Activated CD8-positive, alpha-beta T cell treated with anti-CD3 and anti-CD28 coated beads, Interleukin-2, amount 10 ng/mL, durations not matched to agents 7 days and 5 days (primary cell): ENCODE results near the gene CMTM3. TPM values are rescaled to one million over a fixed set of nuclear protein-coding genes. Genes with fewer than 3 reads are reported as not detected.

ENCODE experiments used
- ATAC-seq: fragments of 150-1000 bp; cut with Tn5 transposase; one replicate; pipeline ENCODE4 v1.10.0; 2021; ENCODE audit warnings: moderate library complexity
- CTCF ChIA-PET: fragments of 350-600 bp; sonication (Branson Sonifier 250); formaldehyde crosslinking; loops from one replicate; lab custom pipeline; 2021; ENCODE audit warnings: antibody characterized with exemption; lab: Charles Lee
- POLR2A ChIA-PET: fragments of 350-600 bp; sonication (Branson Sonifier 250); formaldehyde crosslinking; loops from one replicate; lab custom pipeline; 2021; ENCODE audit warnings: antibody characterized with exemption; lab: Charles Lee
- DNase-seq: peaks from one replicate; pipeline ENCODE4 v3.0.0-alpha.2; 2020
- H3K27ac Mint-ChIP-seq: one replicate; pipeline ENCODE4 v1.8.0; 2021; ENCODE audit warnings: mild to moderate bottlenecking, mixed read lengths
- H3K27me3 Mint-ChIP-seq: one replicate; pipeline ENCODE4 v1.8.0; 2021; ENCODE audit warnings: low read depth, mixed read lengths
- H3K36me3 Mint-ChIP-seq: one replicate; pipeline ENCODE4 v1.8.0; 2021; ENCODE audit warnings: low read depth, mixed read lengths
- H3K4me1 Mint-ChIP-seq: one replicate; pipeline ENCODE4 v1.8.0; 2021; ENCODE audit warnings: low read depth, mixed read lengths
- H3K4me3 Mint-ChIP-seq: one replicate; pipeline ENCODE4 v1.8.0; 2021; ENCODE audit warnings: mild to moderate bottlenecking, mixed read lengths
- H3K9me3 Mint-ChIP-seq: one replicate; pipeline ENCODE4 v1.8.0; 2022; ENCODE audit warnings: mixed read lengths; ENCODE audit not compliant: insufficient read depth
- total RNA-seq, 2 experiments: library from RNA; stranded (reverse); gene quantifications; one replicate each; pipeline ENCODE4 v1.2.3, GENCODE V29; 2021

Gene CMTM3
- total RNA-seq, 2 experiments from 2014 or later = 102 to 104 TPM

DNA sequence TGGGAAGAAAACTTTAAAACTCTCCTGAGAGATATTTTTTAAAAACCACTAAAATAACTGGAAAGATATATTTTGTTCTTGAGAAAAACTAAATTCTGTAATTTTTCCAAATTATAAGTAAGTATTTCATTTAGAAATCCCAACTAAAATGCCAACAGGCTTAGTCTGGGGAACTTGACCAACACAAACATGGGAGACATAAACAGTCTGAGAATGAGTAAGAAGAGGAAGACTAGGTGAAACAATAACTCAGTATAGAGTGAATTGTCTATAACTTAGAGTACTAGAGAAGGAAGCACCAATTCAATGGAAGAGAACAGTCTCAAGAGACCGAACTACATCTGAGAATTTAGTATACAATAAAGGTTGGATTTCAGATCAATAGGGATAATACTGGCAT lies 35.4 kb upstream of the CMTM3 start:
- H3K36me3 Mint-ChIP-seq = peaks cover 52% of the 10 kb centered on the region
- H3K4me1 Mint-ChIP-seq = peaks cover 23% of the 10 kb centered on the region
- no peak for DNase-seq
- H3K4me3 Mint-ChIP-seq = no peak overlapping the region
- CTCF ChIA-PET = interaction anchor here (0.8 to 1.5 kb wide), 2 partner anchors 13 to 93 kb away, joined by 3 read pairs; no protein-coding TSS in a partner anchor
- POLR2A ChIA-PET = no interaction called here
- no peaks in the 10 kb centered on the region for H3K9me3 Mint-ChIP-seq
- no peak for ATAC-seq
- H3K27me3 Mint-ChIP-seq = no peaks in the 10 kb centered on the region
- H3K27ac Mint-ChIP-seq = no peak overlapping the region

DNA sequence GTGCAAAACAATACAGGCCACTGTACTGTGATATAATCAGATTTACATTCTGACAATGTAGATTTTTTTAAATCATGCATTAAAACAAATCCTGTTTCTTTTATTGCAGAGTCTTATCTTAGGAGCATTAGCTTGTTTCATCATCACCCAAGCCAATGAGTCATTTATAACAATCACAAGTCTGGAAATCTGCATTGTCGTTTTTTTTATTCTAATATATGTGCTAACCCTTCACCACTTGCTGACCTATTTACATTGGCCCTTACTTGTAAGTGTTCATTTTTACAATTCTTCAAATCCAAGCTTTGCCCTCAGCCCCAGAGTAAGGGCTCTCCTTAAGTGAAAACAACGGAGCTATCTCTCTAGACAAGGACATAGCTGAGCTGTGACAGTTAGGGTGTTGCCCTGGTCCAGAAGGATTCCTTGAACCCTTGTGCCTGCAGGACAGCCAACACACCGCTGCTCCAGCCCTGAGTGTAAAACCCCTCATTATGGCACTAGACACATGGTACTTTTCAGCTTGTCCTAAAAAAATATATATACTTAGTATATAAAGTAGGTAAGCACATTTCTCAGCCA lies 34.6 kb upstream of the CMTM3 start:
- Mint-ChIP-seq H3K27me3 (no peaks in the 10 kb centered on the region), H3K27ac (no peak overlapping the region), H3K36me3 (peaks cover 50% of the 10 kb centered on the region), H3K4me1 (peaks cover 20% of the 10 kb centered on the region), H3K9me3 (no peaks in the 10 kb centered on the region), H3K4me3 (no peak overlapping the region)
- ChIA-PET CTCF (interaction anchor here (0.7 to 1.5 kb wide), 4 partner anchors 8 to 93 kb away, joined by 3 read pairs; partner anchors contain the start of gene CKLF), POLR2A (interaction anchor here (1.2 kb wide), 1 partner anchor 17 kb away, joined by 4 read pairs; the partner anchor contains the start of gene CKLF)
- DNase-seq = no peak
- no peak for ATAC-seq

- Mint-ChIP-seq H3K27ac (peak overlapping the region; percentile 62), H3K36me3 (peaks cover 26% of the 10 kb centered on the region), H3K9me3 (no peaks in the 10 kb centered on the region), H3K4me3 (no peak overlapping the region), H3K27me3 (peaks cover 3% of the 10 kb centered on the region), H3K4me1 (peaks cover 19% of the 10 kb centered on the region)
- ATAC-seq (no peak), DNase-seq (no peak)
- CTCF ChIA-PET = interaction anchor here (1.2 to 2.3 kb wide), 5 partner anchors 9 to 165 kb away, joined by 4 to 14 read pairs (median 7); no protein-coding TSS in a partner anchor
- POLR2A ChIA-PET = interaction anchor here (0.9 kb wide), 1 partner anchor 25 kb away, joined by 3 read pairs; no protein-coding TSS in a partner anchor
Measured at GRCh38 chr16:66572356-66572755, 32.1 kb upstream of the CMTM3 start.

GRCh38 chr16:66574081-66574480 lies 30.4 kb upstream of the CMTM3 start:
- POLR2A ChIA-PET = interaction anchor here (1.7 kb wide), 1 partner anchor 22 kb away, joined by 6 read pairs; the partner anchor contains the start of gene CKLF
- no peak for ATAC-seq
- CTCF ChIA-PET = interaction anchor here (0.7 to 2.0 kb wide), 5 partner anchors 10 to 299 kb away, joined by 3 to 7 read pairs (median 4); no protein-coding TSS in a partner anchor
- Mint-ChIP-seq H3K4me3 (no peak overlapping the region), H3K27me3 (peaks cover 19% of the 10 kb centered on the region), H3K36me3 (peaks cover 19% of the 10 kb centered on the region), H3K9me3 (no peaks in the 10 kb centered on the region), H3K4me1 (peaks cover 23% of the 10 kb centered on the region), H3K27ac (no peak overlapping the region)
- no peak for DNase-seq

- no peaks in the 10 kb centered on the region for H3K9me3 Mint-ChIP-seq
- H3K27ac Mint-ChIP-seq = no peak overlapping the region
- peaks cover 22% of the 10 kb centered on the region for H3K27me3 Mint-ChIP-seq
- H3K36me3 Mint-ChIP-seq = peaks cover 19% of the 10 kb centered on the region
- POLR2A ChIA-PET = interaction anchor here (1.7 kb wide), 1 partner anchor 22 kb away, joined by 6 read pairs; the partner anchor contains the start of gene CKLF
- CTCF ChIA-PET = interaction anchor here (0.7 to 2.0 kb wide), 5 partner anchors 10 to 299 kb away, joined by 3 to 7 read pairs (median 4); no protein-coding TSS in a partner anchor
- DNase-seq (no peak), ATAC-seq (no peak)
- no peak overlapping the region for H3K4me3 Mint-ChIP-seq
- peaks cover 28% of the 10 kb centered on the region for H3K4me1 Mint-ChIP-seq
Measured at GRCh38 chr16:66574531-66574930, 30.0 kb upstream of the CMTM3 start.

DNA sequence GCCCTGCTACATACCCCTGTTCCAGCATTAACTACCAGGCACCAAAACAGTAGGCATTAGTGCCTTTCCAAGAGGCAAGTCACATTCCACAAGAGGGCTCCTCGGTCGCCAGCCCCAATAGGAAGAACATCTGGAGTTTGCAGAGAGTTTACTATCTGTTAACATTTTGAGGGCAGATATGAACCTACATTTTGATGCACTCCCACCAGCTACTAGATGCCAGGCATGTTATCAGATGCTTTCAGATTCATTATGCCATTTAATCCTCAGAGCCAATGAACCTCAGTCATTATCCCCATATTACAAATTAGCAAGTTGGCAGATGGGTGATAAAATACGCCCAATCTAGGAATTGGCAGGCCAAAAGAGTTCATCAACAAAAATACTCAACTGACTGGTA lies 29.4 kb upstream of the CMTM3 start:
- DNase-seq = no peak
- H3K4me3 Mint-ChIP-seq = no peak overlapping the region
- ChIA-PET CTCF (interaction anchor here (0.9 to 2.0 kb wide), 3 partner anchors 12 to 33 kb away, joined by 4 to 7 read pairs (median 4); no protein-coding TSS in a partner anchor), POLR2A (interaction anchor here (0.6 kb wide), 1 partner anchor 24 kb away, joined by 4 read pairs; no protein-coding TSS in a partner anchor)
- peaks cover 18% of the 10 kb centered on the region for H3K36me3 Mint-ChIP-seq
- peaks cover 27% of the 10 kb centered on the region for H3K27me3 Mint-ChIP-seq
- peaks cover 29% of the 10 kb centered on the region for H3K4me1 Mint-ChIP-seq
- no peak for ATAC-seq
- H3K27ac Mint-ChIP-seq = no peak overlapping the region
- no peaks in the 10 kb centered on the region for H3K9me3 Mint-ChIP-seq

- Mint-ChIP-seq H3K36me3 (peaks cover 13% of the 10 kb centered on the region), H3K27ac (no peak overlapping the region)
- POLR2A ChIA-PET = no interaction called here
Measured at GRCh38 chr16:66576296-66576695, 28.2 kb upstream of the CMTM3 start.

DNA sequence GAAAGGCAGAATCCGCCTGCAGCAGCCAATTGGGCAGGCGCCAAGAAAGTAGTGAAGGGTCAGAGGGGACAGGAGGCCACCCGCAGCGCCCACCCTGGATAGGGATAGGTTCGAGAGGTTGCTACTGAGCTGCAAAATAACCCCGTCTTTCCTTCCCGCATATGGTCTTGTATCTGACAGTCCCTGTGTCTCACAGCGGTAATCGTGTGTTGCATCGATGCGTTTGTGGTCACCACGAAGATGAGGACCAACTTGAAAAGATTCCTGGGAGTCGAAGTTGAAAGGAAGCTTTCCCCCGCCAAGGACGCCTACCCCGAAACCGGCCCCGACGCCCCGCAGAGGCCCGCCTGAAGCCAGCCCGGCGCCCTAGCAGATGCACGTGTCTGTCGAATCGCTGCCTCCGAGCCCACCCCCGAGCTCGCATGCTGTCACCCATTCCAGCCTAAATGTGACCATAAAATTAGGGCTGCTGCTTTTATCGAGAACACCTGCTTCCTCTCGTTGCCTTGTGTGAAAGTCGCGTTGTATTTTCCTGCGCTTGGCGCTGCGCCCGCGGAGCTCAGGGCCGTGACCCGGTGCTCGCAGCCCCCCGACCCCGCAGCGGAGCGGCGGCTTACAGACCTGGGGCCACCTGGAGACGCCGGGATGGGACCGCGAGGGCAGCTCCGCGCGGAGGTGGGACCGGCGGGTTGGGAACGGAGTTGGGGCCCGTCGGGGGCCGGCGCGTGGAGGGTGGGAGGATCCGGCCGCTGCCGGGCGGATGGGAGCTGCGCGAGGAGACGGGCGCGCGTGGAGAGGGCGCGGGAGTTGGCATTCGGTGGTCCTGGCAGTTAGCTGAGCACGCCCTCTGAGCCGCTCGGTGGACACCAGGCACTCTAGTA lies 25.6 kb upstream of the CMTM3 start, which contains the start of gene CMTM2:
TSS of gene CMTM2 (plus strand) at position 813 of the 881 bp plus-strand sequence. CDS start 145 bp downstream, outside the sequence.
- H3K4me1 Mint-ChIP-seq = peaks cover 16% of the 10 kb centered on the region
- ATAC-seq (peak; percentile 63), DNase-seq (no peak)
- no peak within 1 kb of the TSS for H3K4me3 Mint-ChIP-seq
- peaks cover 5% of the 10 kb centered on the region for H3K36me3 Mint-ChIP-seq
- H3K9me3 Mint-ChIP-seq = no peaks in the 10 kb centered on the region
- no peak within 1 kb of the TSS for H3K27ac Mint-ChIP-seq
- peaks cover 34% of the 10 kb centered on the region for H3K27me3 Mint-ChIP-seq
- ChIA-PET CTCF (interaction anchor here (1.3 to 3.5 kb wide), 5 partner anchors 11 to 252 kb away, joined by 4 to 26 read pairs (median 9); partner anchors contain the start of gene NAE1), POLR2A (interaction anchor here (1.2 kb wide), 2 partner anchors 18 to 26 kb away, joined by 4 read pairs; partner anchors contain the start of gene CKLF)

More at GRCh38 chr16:66576296-66576695, 28.2 kb upstream of the CMTM3 start:
- H3K9me3 Mint-ChIP-seq = no peaks in the 10 kb centered on the region
- H3K4me1 Mint-ChIP-seq = peaks cover 27% of the 10 kb centered on the region
- ATAC-seq = no peak
- CTCF ChIA-PET = no interaction called here
- DNase-seq = no peak
- H3K27me3 Mint-ChIP-seq = peaks cover 34% of the 10 kb centered on the region
- no peak overlapping the region for H3K4me3 Mint-ChIP-seq

- ATAC-seq (no peak), DNase-seq (no peak)
- H3K27ac Mint-ChIP-seq = no peak overlapping the region
- H3K4me1 Mint-ChIP-seq = peaks cover 18% of the 10 kb centered on the region
- H3K4me3 Mint-ChIP-seq = no peak overlapping the region
- CTCF ChIA-PET = interaction anchor here (1.1 to 3.5 kb wide), 5 partner anchors 9 to 70 kb away, joined by 3 to 26 read pairs (median 11); no protein-coding TSS in a partner anchor
- no peaks in the 10 kb centered on the region for H3K9me3 Mint-ChIP-seq
- POLR2A ChIA-PET = no interaction called here
- peaks cover 34% of the 10 kb centered on the region for H3K27me3 Mint-ChIP-seq
- peaks cover 3% of the 10 kb centered on the region for H3K36me3 Mint-ChIP-seq
Measured at GRCh38 chr16:66580605-66581209, 23.8 kb upstream of the CMTM3 start.

- Mint-ChIP-seq H3K27ac (no peak overlapping the region), H3K4me1 (peaks cover 21% of the 10 kb centered on the region), H3K27me3 (peaks cover 34% of the 10 kb centered on the region), H3K36me3 (peaks cover 3% of the 10 kb centered on the region), H3K4me3 (no peak overlapping the region), H3K9me3 (no peaks in the 10 kb centered on the region)
- DNase-seq = no peak
- ChIA-PET CTCF (interaction anchor here (1.6 to 3.5 kb wide), 5 partner anchors 9 to 70 kb away, joined by 3 to 26 read pairs (median 5); no protein-coding TSS in a partner anchor), POLR2A (no interaction called here)
- ATAC-seq = no peak
Measured at GRCh38 chr16:66581246-66581952, 23.1 kb upstream of the CMTM3 start.
